GM12878 (cell line): ENCODE results near the gene FAM89B. TPM values are rescaled to one million over a fixed set of nuclear protein-coding genes. Genes with fewer than 3 reads are reported as not detected.

ENCODE experiments used
- polyA plus RNA-seq, 11 experiments: library from polyadenylated mRNA; depleted of rRNA in 4 of 11; unstranded in 6 of 11; stranded (reverse) in 5 of 11; fragments of >200 nt; fragmentation: Nextera tagmentation in 4 of 11; fragmentation: Illumina TruSeq in 1 of 11; extraction: Ambion mirVana in 4 of 11; extraction: Trizol in 1 of 11; gene quantifications; 1 replicate in 1 of 11; 2 replicates in 10 of 11; pipeline versions ENCODE4 v1.2.1 to v1.2.3, GENCODE V29; 2011 to 2016; ENCODE audit warnings: inconsistent platforms in 2 of 11, missing spikeins in 2 of 11, low read depth in 1 of 11
- small RNA-seq: library from RNA; depleted of rRNA; stranded (forward); fragments of <200 nt; gene quantifications from one replicate; pipeline ENCODE3, GENCODE V24; 2014
- total RNA-seq, 4 experiments: library from RNA; depleted of rRNA in 3 of 4; stranded (reverse); fragments of >200 nt in 3 of 4; fragmentation: Illumina TruSeq in 1 of 4; extraction: Trizol in 1 of 4; gene quantifications; 2 replicates each; pipeline versions ENCODE4 v1.2.1 to v1.2.3, GENCODE V29; 2013 to 2021

Gene FAM89B
- total and polyA plus RNA-seq, 10 of the 15 experiments (the other 5 are each of a cell fraction or from before 2014, with no cell fraction given), result 0.34 to 36.7 (median 9.8) TPM

Small RNA genes lying within 50 kb of the gene (small RNA-seq; reads per million reads assigned to genes)
- not detected for gene AP001362.1

Other genes with a start within 250 kb of the FAM89B start
Only the 7 nearest of the 19 such genes appear.
- 75.1 and 82.7 TPM in 2 replicates for gene SCYL1, start 47.5 kb upstream of the FAM89B start, total RNA-seq (2014; rRNA removed)
- gene SCYL1, start 47.5 kb upstream of the FAM89B start, total RNA-seq (2014; rRNA removed; fragmentation: Illumina TruSeq; extraction: Trizol), result 25.9 and 29.3 TPM in 2 replicates
- 66.7 and 67.8 TPM in 2 replicates for gene SCYL1, start 47.5 kb upstream of the FAM89B start, total RNA-seq (2021)
- 17.8 and 43.1 TPM in 2 replicates for gene SCYL1, start 47.5 kb upstream of the FAM89B start, polyA plus RNA-seq (2011; rRNA removed)
- gene SCYL1, start 47.5 kb upstream of the FAM89B start, polyA plus RNA-seq (2014; fragmentation: Illumina TruSeq; extraction: Trizol), result 6.9 and 32.5 TPM in 2 replicates
- 1 to 10 TPM in 1 of 2 experiments, under 1 TPM in 1; 0.80 to 6.3 TPM for gene SCYL1, start 47.5 kb upstream of the FAM89B start, polyA plus RNA-seq (2014; fragmentation: Nextera tagmentation; extraction: Ambion mirVana)
- 68.0 and 74.6 TPM in 2 replicates for gene SCYL1, start 47.5 kb upstream of the FAM89B start, polyA plus RNA-seq (2014; rRNA removed)
- gene SCYL1, start 47.5 kb upstream of the FAM89B start, polyA plus RNA-seq (2016; fragmentation: Nextera tagmentation; extraction: Ambion mirVana), result 10 to 100 TPM; 59.2 to 65.4 TPM
- gene LTBP3, start 14.2 kb upstream of the FAM89B start, total RNA-seq (2014; rRNA removed), result 8.5 and 9.0 TPM in 2 replicates
- 1.2 and 2.2 TPM in 2 replicates for gene LTBP3, start 14.2 kb upstream of the FAM89B start, total RNA-seq (2014; rRNA removed; fragmentation: Illumina TruSeq; extraction: Trizol)
- 8.0 and 9.0 TPM in 2 replicates for gene LTBP3, start 14.2 kb upstream of the FAM89B start, total RNA-seq (2021)
- gene LTBP3, start 14.2 kb upstream of the FAM89B start, polyA plus RNA-seq (2011; rRNA removed), result 3.1 and 7.0 TPM in 2 replicates
- 1.00 and 2.3 TPM in 2 replicates for gene LTBP3, start 14.2 kb upstream of the FAM89B start, polyA plus RNA-seq (2014; fragmentation: Illumina TruSeq; extraction: Trizol)
- gene LTBP3, start 14.2 kb upstream of the FAM89B start, polyA plus RNA-seq (2014; fragmentation: Nextera tagmentation; extraction: Ambion mirVana), result not detected
- gene LTBP3, start 14.2 kb upstream of the FAM89B start, polyA plus RNA-seq (2014; rRNA removed), result 12.2 and 14.7 TPM in 2 replicates
- gene LTBP3, start 14.2 kb upstream of the FAM89B start, polyA plus RNA-seq (2016; fragmentation: Nextera tagmentation; extraction: Ambion mirVana), result 1 to 10 TPM; 4.0 to 5.5 TPM
- 71.3 and 77.0 TPM in 2 replicates for gene ZNRD2, start 2.1 kb upstream of the FAM89B start, total RNA-seq (2014; rRNA removed)
- gene ZNRD2, start 2.1 kb upstream of the FAM89B start, total RNA-seq (2014; rRNA removed; fragmentation: Illumina TruSeq; extraction: Trizol), result 20.0 and 24.8 TPM in 2 replicates
- 62.0 and 63.3 TPM in 2 replicates for gene ZNRD2, start 2.1 kb upstream of the FAM89B start, total RNA-seq (2021)
- gene ZNRD2, start 2.1 kb upstream of the FAM89B start, polyA plus RNA-seq (2011; rRNA removed), result 13.4 and 32.2 TPM in 2 replicates
- 1.2 and 7.9 TPM in 2 replicates for gene ZNRD2, start 2.1 kb upstream of the FAM89B start, polyA plus RNA-seq (2014; fragmentation: Illumina TruSeq; extraction: Trizol)
- 10 to 100 TPM; 14.8 to 48.7 TPM for gene ZNRD2, start 2.1 kb upstream of the FAM89B start, polyA plus RNA-seq (2014; fragmentation: Nextera tagmentation; extraction: Ambion mirVana)
- gene ZNRD2, start 2.1 kb upstream of the FAM89B start, polyA plus RNA-seq (2014; rRNA removed), result 74.8 and 79.0 TPM in 2 replicates
- 100 to 1,000 TPM; 107 to 111 TPM for gene ZNRD2, start 2.1 kb upstream of the FAM89B start, polyA plus RNA-seq (2016; fragmentation: Nextera tagmentation; extraction: Ambion mirVana)
- gene EHBP1L1, start 3.5 kb downstream of the FAM89B start, total RNA-seq (2014; rRNA removed), result 63.3 and 74.6 TPM in 2 replicates
- 32.9 and 37.1 TPM in 2 replicates for gene EHBP1L1, start 3.5 kb downstream of the FAM89B start, total RNA-seq (2014; rRNA removed; fragmentation: Illumina TruSeq; extraction: Trizol)
- 90.7 and 92.7 TPM in 2 replicates for gene EHBP1L1, start 3.5 kb downstream of the FAM89B start, total RNA-seq (2021)
- 21.5 and 28.4 TPM in 2 replicates for gene EHBP1L1, start 3.5 kb downstream of the FAM89B start, polyA plus RNA-seq (2011; rRNA removed)
- gene EHBP1L1, start 3.5 kb downstream of the FAM89B start, polyA plus RNA-seq (2014; fragmentation: Illumina TruSeq; extraction: Trizol), result 34.3 and 39.8 TPM in 2 replicates
- under 1 TPM; 0.06 to 0.09 TPM for gene EHBP1L1, start 3.5 kb downstream of the FAM89B start, polyA plus RNA-seq (2014; fragmentation: Nextera tagmentation; extraction: Ambion mirVana)
- gene EHBP1L1, start 3.5 kb downstream of the FAM89B start, polyA plus RNA-seq (2014; rRNA removed), result 99.4 and 117 TPM in 2 replicates
- 10 to 100 TPM; 15.5 to 18.9 TPM for gene EHBP1L1, start 3.5 kb downstream of the FAM89B start, polyA plus RNA-seq (2016; fragmentation: Nextera tagmentation; extraction: Ambion mirVana)
- 0.16 and 0.23 TPM in 2 replicates for gene KCNK7, start 23.3 kb downstream of the FAM89B start, total RNA-seq (2014; rRNA removed)
- not detected in 2 replicates for gene KCNK7, start 23.3 kb downstream of the FAM89B start, total RNA-seq (2014; rRNA removed; fragmentation: Illumina TruSeq; extraction: Trizol)
- gene KCNK7, start 23.3 kb downstream of the FAM89B start, total RNA-seq (2021), result 0.29 and 0.54 TPM in 2 replicates
- not detected in 2 replicates for gene KCNK7, start 23.3 kb downstream of the FAM89B start, polyA plus RNA-seq (2011; rRNA removed)
- gene KCNK7, start 23.3 kb downstream of the FAM89B start, polyA plus RNA-seq (2014; fragmentation: Illumina TruSeq; extraction: Trizol), result not detected in 2 replicates
- under 1 TPM in 1 of 2 experiments, not detected in 1; 0.11 TPM for gene KCNK7, start 23.3 kb downstream of the FAM89B start, polyA plus RNA-seq (2014; fragmentation: Nextera tagmentation; extraction: Ambion mirVana)
- gene KCNK7, start 23.3 kb downstream of the FAM89B start, polyA plus RNA-seq (2014; rRNA removed), result 0.15 TPM in 1 of 2 replicates, not detected in the other
- gene KCNK7, start 23.3 kb downstream of the FAM89B start, polyA plus RNA-seq (2016; fragmentation: Nextera tagmentation; extraction: Ambion mirVana), result not detected
- gene MAP3K11, start 41.7 kb downstream of the FAM89B start, total RNA-seq (2014; rRNA removed), result 37.4 and 39.9 TPM in 2 replicates
- 13.6 and 15.1 TPM in 2 replicates for gene MAP3K11, start 41.7 kb downstream of the FAM89B start, total RNA-seq (2014; rRNA removed; fragmentation: Illumina TruSeq; extraction: Trizol)
- 62.6 and 64.7 TPM in 2 replicates for gene MAP3K11, start 41.7 kb downstream of the FAM89B start, total RNA-seq (2021)
- gene MAP3K11, start 41.7 kb downstream of the FAM89B start, polyA plus RNA-seq (2011; rRNA removed), result 17.0 and 27.9 TPM in 2 replicates
- 6.6 and 14.0 TPM in 2 replicates for gene MAP3K11, start 41.7 kb downstream of the FAM89B start, polyA plus RNA-seq (2014; fragmentation: Illumina TruSeq; extraction: Trizol)
- gene MAP3K11, start 41.7 kb downstream of the FAM89B start, polyA plus RNA-seq (2014; fragmentation: Nextera tagmentation; extraction: Ambion mirVana), result 1 to 10 TPM; 1.5 to 1.9 TPM
- gene MAP3K11, start 41.7 kb downstream of the FAM89B start, polyA plus RNA-seq (2014; rRNA removed), result 51.8 and 58.7 TPM in 2 replicates
- gene MAP3K11, start 41.7 kb downstream of the FAM89B start, polyA plus RNA-seq (2016; fragmentation: Nextera tagmentation; extraction: Ambion mirVana), result 10 to 100 TPM; 22.1 to 27.3 TPM
- gene PCNX3, start 43.2 kb downstream of the FAM89B start, total RNA-seq (2014; rRNA removed), result 14.0 and 19.9 TPM in 2 replicates
- 5.4 and 7.3 TPM in 2 replicates for gene PCNX3, start 43.2 kb downstream of the FAM89B start, total RNA-seq (2014; rRNA removed; fragmentation: Illumina TruSeq; extraction: Trizol)
- 39.0 and 46.6 TPM in 2 replicates for gene PCNX3, start 43.2 kb downstream of the FAM89B start, total RNA-seq (2021)
- gene PCNX3, start 43.2 kb downstream of the FAM89B start, polyA plus RNA-seq (2011; rRNA removed), result 2.9 and 8.2 TPM in 2 replicates
- 1.7 and 8.6 TPM in 2 replicates for gene PCNX3, start 43.2 kb downstream of the FAM89B start, polyA plus RNA-seq (2014; fragmentation: Illumina TruSeq; extraction: Trizol)
- under 1 TPM; 0.03 to 0.15 TPM for gene PCNX3, start 43.2 kb downstream of the FAM89B start, polyA plus RNA-seq (2014; fragmentation: Nextera tagmentation; extraction: Ambion mirVana)
- 34.1 and 40.2 TPM in 2 replicates for gene PCNX3, start 43.2 kb downstream of the FAM89B start, polyA plus RNA-seq (2014; rRNA removed)
- gene PCNX3, start 43.2 kb downstream of the FAM89B start, polyA plus RNA-seq (2016; fragmentation: Nextera tagmentation; extraction: Ambion mirVana), result 10 to 100 TPM in 1 of 2 experiments, 1 to 10 TPM in 1; 6.8 to 10.3 TPM